Stimulated activated naive CD4-positive, alpha-beta T cell (primary cell): ENCODE data around the gene ULK4.
"Not testable (repeated sequence)": the region's sequence is repeated elsewhere in the genome, so short reads cannot be mapped to it uniquely, and the experiment has no call there.

Experiments
- DNase-seq, 6 experiments: peaks; one replicate each; lab custom pipeline; 2025; lab: John Stamatoyannopoulos, UW

The ULK4 gene

GRCh38 chr3:41647730-41648129, 314.2 kb downstream of the ULK4 start:
- not testable (repeated sequence) for DNase-seq

- DNase-seq: no peak
Observed at GRCh38 chr3:41640076-41640475, 321.8 kb downstream of the ULK4 start.

- no peak for DNase-seq
Observed at GRCh38 chr3:41638381-41638780, 323.5 kb downstream of the ULK4 start.

- DNase-seq: no peak
Observed at GRCh38 chr3:41632700-41633099, 329.2 kb downstream of the ULK4 start.

DNA sequence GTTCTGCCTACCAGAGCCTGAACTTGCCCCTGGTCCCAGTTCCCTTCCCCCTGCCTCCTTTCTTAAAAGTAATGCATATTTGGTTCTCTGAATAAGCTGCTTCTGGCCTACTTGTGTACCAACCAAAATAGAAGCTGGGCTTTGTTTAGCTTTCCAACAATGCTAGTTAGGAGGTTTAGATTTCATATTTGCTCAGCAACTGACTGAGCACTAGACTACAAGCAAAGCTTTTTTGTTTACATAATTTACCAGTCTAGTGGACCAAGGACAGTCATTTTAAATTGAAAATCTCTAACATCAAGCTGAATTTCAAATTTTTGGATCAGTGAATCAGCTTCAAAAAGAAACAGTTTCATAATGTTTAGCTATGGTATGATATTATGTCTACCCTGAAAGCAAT, 331.2 kb downstream of the ULK4 start:
- no peak for DNase-seq

DNA sequence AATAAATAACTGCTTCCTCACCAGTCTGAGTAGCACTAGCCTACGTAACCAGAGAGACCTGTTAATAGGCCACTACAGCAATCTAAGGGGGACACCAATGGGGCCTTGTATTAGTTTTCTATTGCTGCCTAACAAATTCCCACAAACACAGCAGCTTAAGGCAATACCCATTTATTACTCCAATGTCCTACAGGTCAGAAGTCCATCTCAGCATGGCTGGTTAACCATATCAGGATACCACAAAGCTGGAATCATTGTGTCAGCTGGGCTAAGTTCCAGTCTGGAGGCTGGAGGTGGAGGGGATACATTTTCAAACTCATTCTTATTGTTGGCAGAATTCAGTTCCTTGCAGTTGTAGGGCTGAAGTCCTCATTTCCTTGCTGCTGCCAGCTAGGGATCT, 331.9 kb downstream of the ULK4 start:
- no peak for DNase-seq

- no peak for DNase-seq
Observed at GRCh38 chr3:41629072-41629471, 332.8 kb downstream of the ULK4 start.

DNA sequence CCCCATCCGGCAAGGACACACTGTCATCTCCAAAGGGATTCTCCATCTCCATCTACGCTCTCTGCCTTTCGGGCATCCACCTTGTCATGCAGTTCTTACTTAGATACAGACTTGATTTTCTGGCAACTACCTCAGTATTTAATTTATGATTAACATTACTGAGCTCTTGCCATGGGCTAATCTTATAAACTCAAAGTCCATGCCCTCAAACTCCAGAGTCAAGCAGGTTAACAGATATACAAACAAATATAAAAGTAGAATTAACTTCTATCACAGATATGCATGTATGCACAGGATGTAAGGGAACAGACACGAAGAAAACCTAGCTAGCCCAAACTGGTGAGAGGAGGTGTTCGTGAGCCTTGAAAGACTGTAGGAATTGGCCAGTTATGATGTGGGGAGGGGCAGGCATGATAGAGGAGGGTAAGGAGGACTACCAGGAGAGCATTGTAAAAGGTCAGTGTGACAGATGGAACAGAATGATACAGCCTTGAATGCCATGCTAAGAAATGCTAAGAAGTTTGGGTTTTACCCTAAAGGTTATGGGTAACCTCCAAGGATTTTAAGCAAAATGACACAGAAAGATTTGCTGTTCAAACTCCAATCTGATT, 334.3 kb downstream of the ULK4 start:
- no peak for DNase-seq

DNA sequence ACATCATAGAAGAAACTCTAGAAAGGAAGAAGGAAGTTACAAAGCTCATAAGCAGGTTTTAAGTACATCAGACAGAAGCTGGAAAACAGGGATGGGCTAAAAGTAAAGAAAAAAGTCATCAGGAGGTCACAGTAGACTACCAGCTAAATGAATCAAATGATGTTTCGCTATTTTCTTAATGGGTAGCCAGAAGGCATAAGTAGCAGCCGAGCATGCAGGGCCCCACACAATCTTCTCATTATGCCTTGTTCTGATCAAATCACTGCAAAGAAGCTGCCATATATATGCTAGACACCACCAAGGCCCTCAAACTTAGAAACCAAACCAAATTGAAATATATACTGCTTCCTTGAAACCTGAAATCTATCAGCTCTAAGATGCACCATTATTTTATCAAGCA, 349.1 kb downstream of the ULK4 start:
- DNase-seq: no peak

DNA sequence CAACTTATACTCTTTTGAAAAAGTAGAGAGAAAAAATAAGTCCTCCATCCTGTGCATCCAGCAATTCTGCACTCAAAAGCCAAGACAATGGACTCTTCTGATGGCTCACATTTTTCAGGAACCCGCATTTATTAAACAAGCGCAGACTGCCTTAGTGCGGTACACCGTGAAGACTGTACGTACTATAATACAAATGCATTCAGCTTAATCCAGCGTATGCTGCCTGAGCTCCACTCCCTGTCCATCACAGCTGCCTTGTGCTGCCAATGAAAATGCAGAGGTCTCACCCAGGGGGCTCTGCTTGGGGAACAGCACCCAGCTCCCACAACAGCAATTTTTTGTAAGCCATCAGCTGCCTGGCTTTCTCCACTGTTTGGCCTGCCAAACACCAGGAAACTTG, 350.9 kb downstream of the ULK4 start:
- no peak for DNase-seq

DNA sequence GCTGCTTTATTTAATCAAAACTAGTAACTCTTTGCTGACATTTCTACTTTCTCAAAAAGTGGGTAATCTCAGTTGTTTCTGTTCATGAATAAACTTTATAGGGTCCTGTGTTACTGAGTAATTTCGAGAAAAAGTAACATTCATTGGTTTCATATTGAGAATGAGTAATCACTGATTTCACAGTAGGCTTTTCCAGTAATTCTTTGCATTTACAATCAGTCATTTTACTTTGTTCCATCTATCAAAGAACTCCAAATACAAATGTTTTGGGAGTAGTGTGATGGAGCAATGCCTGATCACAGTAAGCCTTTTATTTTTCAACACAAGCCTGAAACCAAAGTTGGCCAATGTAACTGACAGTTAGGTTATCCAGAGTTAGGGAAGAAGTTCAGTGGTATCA, 353.6 kb downstream of the ULK4 start:
- no peak for DNase-seq

DNA sequence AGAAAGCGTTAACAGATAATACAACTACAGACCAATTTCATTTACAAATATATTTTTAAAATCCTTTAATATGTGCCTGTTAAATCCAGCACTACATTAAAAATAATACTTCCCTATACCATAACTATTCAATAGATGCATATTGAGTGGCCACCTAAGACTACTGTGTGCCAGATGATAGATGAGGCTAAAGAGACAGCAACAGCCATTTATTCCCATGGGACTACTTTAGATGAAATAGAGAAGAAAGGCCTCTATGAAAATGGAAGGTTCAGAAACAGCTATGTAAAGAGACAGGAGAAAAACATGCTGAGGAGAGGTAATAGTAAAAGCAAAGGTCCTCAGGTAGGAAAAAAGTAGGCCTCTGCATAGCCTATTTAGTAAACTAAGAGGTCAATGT, 358.1 kb downstream of the ULK4 start:
- DNase-seq: no peak

DNA sequence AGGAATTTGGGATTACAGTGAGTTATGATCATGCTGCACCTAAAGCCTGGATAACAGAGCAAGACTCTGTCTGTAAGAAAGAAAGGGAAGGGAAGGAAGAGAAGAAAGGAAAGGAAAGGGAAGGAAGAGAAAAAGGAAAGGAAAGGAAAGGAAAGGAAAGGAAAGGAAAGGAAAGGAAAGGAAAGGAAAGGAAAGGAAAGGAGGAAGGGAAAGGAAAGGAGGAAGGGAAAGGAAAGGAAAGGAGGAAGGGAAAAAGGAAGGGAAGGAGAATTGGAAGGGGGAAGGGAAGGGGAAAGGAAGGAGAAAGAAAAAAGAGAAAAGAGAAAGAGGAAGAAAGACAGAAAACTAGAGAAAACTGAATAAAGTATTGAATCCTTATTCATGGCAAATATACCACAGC, 359.8 kb downstream of the ULK4 start:
- DNase-seq: no peak

DNA sequence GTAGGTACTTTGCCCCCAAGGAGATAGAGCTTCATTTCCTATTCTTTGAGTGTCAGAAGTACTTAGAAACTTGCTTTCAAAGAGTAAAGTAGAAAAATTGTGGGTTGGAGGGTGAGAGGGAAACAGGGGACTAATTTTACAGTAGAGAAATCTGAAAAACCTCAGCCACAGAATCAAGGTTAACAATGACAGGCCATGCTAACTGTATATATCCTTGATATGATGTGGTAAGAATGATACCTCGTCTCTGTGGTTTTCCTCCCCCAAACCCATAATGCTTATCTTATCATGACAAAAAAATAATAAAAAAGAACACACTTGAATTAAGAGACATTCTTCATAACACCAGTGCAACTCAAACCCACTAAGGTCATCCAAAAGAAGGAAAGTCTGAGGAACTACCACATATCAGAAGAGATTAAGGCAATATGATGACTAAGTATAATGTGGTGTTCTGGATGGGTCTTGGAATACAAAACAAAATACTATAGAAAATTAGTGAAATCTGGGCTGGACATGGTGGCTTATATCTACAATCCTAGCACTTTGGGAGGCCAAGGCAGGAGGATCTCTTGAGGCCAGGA, 360.4 kb downstream of the ULK4 start:
- no peak for DNase-seq

- no peak for DNase-seq
Observed at GRCh38 chr3:41600616-41601015, 361.3 kb downstream of the ULK4 start.

- no peak for DNase-seq
Observed at GRCh38 chr3:41599127-41599484, 362.8 kb downstream of the ULK4 start.

DNA sequence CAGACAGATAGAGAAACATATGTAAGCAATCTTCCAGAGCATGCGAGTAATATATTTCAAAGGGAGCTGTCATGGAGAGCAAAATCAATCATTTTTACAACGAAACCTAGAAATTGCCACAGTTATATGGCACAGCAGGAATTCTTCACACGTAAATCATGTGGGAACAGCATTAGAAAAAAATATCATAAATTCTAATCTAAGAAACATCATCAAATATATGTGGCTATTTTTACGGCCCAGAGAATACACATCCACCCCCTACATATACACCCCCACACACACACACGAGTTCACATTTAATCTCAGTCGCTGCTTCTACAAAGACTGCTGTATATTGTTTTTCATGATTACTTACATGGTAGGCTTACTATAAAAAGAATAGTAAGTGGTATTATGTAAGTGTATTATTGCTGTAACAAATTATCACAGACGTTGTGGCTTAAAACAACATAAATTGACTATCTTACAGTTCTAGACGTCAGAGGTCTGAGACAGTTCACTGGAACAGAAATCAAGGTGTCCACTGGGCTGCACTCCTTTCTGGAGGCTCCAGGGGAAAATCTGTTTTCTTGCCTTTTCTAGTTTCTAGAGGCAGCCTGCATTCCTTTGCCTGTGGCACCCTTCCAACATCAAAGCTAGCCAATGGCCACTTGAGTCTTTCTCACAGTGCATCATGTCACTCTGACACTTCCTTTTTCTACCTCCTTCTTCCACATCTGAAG, 363.3 kb downstream of the ULK4 start:
- no peak for DNase-seq

- DNase-seq: no peak
Observed at GRCh38 chr3:41593774-41594173, 368.1 kb downstream of the ULK4 start.

GRCh38 chr3:41592753-41593510, 369.0 kb downstream of the ULK4 start:
- DNase-seq: no peak

GRCh38 chr3:41583014-41583413, 378.9 kb downstream of the ULK4 start:
- DNase-seq: no peak

DNA sequence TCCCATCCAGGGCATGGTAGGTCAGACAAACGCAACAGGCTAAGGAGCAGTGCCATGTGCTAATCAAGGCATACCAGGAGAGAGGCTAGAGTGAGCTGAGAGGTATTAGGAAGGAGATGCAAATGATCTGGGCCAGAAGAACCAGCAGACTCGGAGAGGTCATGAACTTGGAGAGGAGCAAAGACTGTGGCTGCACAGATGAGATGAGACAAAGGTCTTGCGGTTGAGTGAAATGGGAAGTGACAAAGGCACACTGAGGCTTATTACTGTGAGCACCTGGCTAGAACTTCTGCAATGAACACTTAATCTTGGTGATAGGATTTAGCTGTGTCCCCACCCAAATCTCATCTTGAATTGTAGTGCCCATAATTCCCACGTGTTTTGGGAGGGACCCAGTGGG, 380.2 kb downstream of the ULK4 start:
- DNase-seq: no peak

DNA sequence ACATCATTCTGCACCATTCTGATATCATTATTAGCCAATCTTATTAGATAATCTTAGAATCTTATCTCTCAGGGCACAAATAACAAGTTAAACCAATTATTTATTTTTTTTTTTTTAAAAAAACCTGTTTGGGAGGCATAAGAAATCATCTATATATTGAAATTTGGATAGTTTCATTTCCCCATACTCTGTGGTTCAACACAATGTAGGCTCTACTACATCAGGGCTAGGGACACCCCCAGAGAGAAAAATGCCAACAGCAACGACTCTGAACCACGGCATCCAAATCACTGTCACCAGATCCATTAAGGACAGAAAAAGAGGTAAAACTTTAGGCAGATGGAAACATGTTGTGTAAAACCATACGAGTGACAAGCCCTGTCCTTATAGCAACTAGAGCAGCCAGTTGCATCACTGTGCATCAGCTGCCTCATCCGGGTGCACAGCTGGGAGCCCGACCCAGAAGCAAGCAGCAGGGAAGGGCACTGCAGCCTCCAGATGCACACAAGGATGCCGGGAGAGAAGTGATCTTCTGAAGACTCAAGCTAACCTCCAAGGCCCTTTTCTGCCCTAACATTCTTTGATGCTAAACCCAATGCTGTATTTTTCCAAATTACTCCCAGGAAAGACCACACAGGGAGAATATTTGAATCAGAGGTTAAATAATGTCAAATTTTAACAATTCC, 381.5 kb downstream of the ULK4 start:
- DNase-seq: no peak
